ENCODE measurements around the gene GPR137B. TPM values are rescaled to one million over a fixed set of nuclear protein-coding genes. Genes with fewer than 3 reads are reported as not detected.

The GPR137B gene
- polyA plus RNA-seq, 1 donor from 2014 or later = 8.2 TPM

GRCh38 chr1:236133802-236134201 lies 8.5 kb upstream of the GPR137B start:
- TF ChIP-seq POLR2AphosphoS5 (IDR thresholded peaks at IDR 0.05) (no peak), EP300 (conservative IDR thresholded peaks at IDR 0.05; ENCODE audit: poor library complexity, severe bottlenecking) (no peak), REST (IDR thresholded peaks at IDR 0.05; ENCODE audit: borderline replicate concordance) (no peak), EZH2 (IDR thresholded peaks at IDR 0.05; ENCODE audit: borderline replicate concordance, insufficient read depth, low read length, poor library complexity, severe bottlenecking) (no peak), MXI1 (conservative IDR thresholded peaks at IDR 0.05; ENCODE audit: poor library complexity, severe bottlenecking) (no peak), RAD21 (conservative IDR thresholded peaks at IDR 0.05) (no peak), SMC3 (conservative IDR thresholded peaks at IDR 0.05; ENCODE audit: poor library complexity) (no peak), CTCF (IDR thresholded peaks at IDR 0.05; ENCODE audit: poor library complexity, severe bottlenecking) (no peak), TAF1 (IDR thresholded peaks at IDR 0.05; ENCODE audit: low read depth) (no peak)
- Histone ChIP-seq H3K36me3 (ENCODE audit: insufficient read depth, low read length) (no peaks in the 10 kb centered on the region), H3K4me3 (ENCODE audit: low read length) (no peak overlapping the region), H3K9me3 (ENCODE audit: low read length) (no peaks in the 10 kb centered on the region), H3K9me2 (ENCODE audit: insufficient read depth, low read length) (no peaks in the 10 kb centered on the region), H3K79me2 (replicated peaks; ENCODE audit: insufficient read depth, low read length) (no peaks in the 10 kb centered on the region), H3K9ac (ENCODE audit: low read length) (no peak overlapping the region), H3K4me2 (ENCODE audit: low read length) (no peak overlapping the region), H3K27ac (ENCODE audit: low read length) (no peak overlapping the region), H2AFZ (ENCODE audit: low read depth, low read length) (no peak overlapping the region), H3K27me3 (ENCODE audit: insufficient read depth, low read depth, low read length) (peaks cover 10% of the 10 kb centered on the region), H4K20me1 (ENCODE audit: insufficient read depth) (no peaks in the 10 kb centered on the region), H3F3A (ENCODE audit: insufficient read depth, low read length, poor library complexity, severe bottlenecking) (no peaks in the 10 kb centered on the region)

- no peaks in the 10 kb centered on the region for H3F3A ChIP-seq (ENCODE audit: insufficient read depth, low read length, poor library complexity, severe bottlenecking)
- H4K20me1 ChIP-seq (ENCODE audit: insufficient read depth) = no peaks in the 10 kb centered on the region
- TF ChIP-seq CTCF (IDR thresholded peaks at IDR 0.05; ENCODE audit: poor library complexity, severe bottlenecking) (no peak), TAF1 (IDR thresholded peaks at IDR 0.05; ENCODE audit: low read depth) (no peak), RAD21 (conservative IDR thresholded peaks at IDR 0.05) (no peak), EP300 (conservative IDR thresholded peaks at IDR 0.05; ENCODE audit: poor library complexity, severe bottlenecking) (no peak), SMC3 (conservative IDR thresholded peaks at IDR 0.05; ENCODE audit: poor library complexity) (no peak), REST (IDR thresholded peaks at IDR 0.05; ENCODE audit: borderline replicate concordance) (no peak), POLR2AphosphoS5 (IDR thresholded peaks at IDR 0.05) (no peak)
These were observed 5.0 kb upstream of the GPR137B start for GRCh38 chr1:236137285-236137852.

More at GRCh38 chr1:236137285-236137852, 5.0 kb upstream of the GPR137B start:
- Histone ChIP-seq H3K79me2 (replicated peaks; ENCODE audit: insufficient read depth, low read length) (no peaks in the 10 kb centered on the region), H3K4me3 (ENCODE audit: low read length) (no peak overlapping the region), H2AFZ (ENCODE audit: low read depth, low read length) (no peak overlapping the region), H3K36me3 (ENCODE audit: insufficient read depth, low read length) (no peaks in the 10 kb centered on the region), H3K27me3 (ENCODE audit: insufficient read depth, low read depth, low read length) (peaks cover 40% of the 10 kb centered on the region), H3K9me2 (ENCODE audit: insufficient read depth, low read length) (no peaks in the 10 kb centered on the region), H3K4me2 (ENCODE audit: low read length) (no peak overlapping the region), H3K9me3 (ENCODE audit: low read length) (no peaks in the 10 kb centered on the region), H3K27ac (ENCODE audit: low read length) (no peak overlapping the region), H3K9ac (ENCODE audit: low read length) (no peak overlapping the region)
